K562 (cell line): Measurements from ENCODE around the gene CCNYL1. TPM values are rescaled to one million over a fixed set of nuclear protein-coding genes. Genes with fewer than 3 reads are reported as not detected.

Experiments
- ARID3B ChIP-seq: fragments of 250-450 bp; sonication (Bioruptor Pico); IDR thresholded peaks from 2 replicates; pipeline ENCODE4 v1.4.0; 2020; ENCODE audit warnings: borderline replicate concordance
- BDP1 ChIP-seq: IDR thresholded peaks from 3 replicates; pipeline ENCODE4 v1.6.1; 2011; ENCODE audit not compliant: insufficient read length, insufficient read depth
- HNRNPLL ChIP-seq: fragments of 200-400 bp; formaldehyde crosslinking; IDR thresholded peaks from 2 replicates; pipeline ENCODE4 v1.6.1; 2017; ENCODE audit warnings: low read length, low read depth, mild to moderate bottlenecking; ENCODE audit not compliant: poor library complexity, severe bottlenecking
- MGA ChIP-seq: fragments of 450-650 bp; IDR thresholded peaks from 2 replicates; pipeline ENCODE4 v1.6.1; 2016; ENCODE audit warnings: mild to moderate bottlenecking, moderate library complexity
- NFRKB ChIP-seq: fragments of 450-650 bp; IDR thresholded peaks from 2 replicates; pipeline ENCODE4 v1.6.1; 2016; ENCODE audit warnings: low read depth
- PBX2 ChIP-seq, 2 experiments: IDR thresholded peaks in 1 of 2; conservative IDR thresholded peaks in 1 of 2; 2 replicates each; pipeline ENCODE4 v1.6.1; 2016; ENCODE audit warnings: low read depth in 2 of 2, mild to moderate bottlenecking in 1 of 2, missing compliant biosample characterization in 1 of 2, missing genetic modification characterization in 1 of 2, moderate library complexity in 1 of 2
- POLR2AphosphoS5 ChIP-seq: IDR thresholded peaks from 2 replicates; pipeline ENCODE4 v1.6.1; 2011; ENCODE audit warnings: mild to moderate bottlenecking, low read depth, low read length, moderate library complexity; ENCODE audit not compliant: control insufficient read depth, insufficient read depth
- PTTG1 ChIP-seq: fragments of 450-650 bp; IDR thresholded peaks from 2 replicates; pipeline ENCODE4 v1.6.1; 2016; ENCODE audit warnings: low read depth, mild to moderate bottlenecking, missing genetic modification characterization, missing compliant biosample characterization
- WHSC1 ChIP-seq: IDR thresholded peaks from one replicate; pipeline ENCODE4 v1.6.1; 2012; ENCODE audit warnings: low read length, control low read depth, inconsistent platforms
- polyA plus RNA-seq, 8 experiments: library from polyadenylated mRNA; depleted of rRNA in 4 of 8; stranded (reverse) in 5 of 8; unstranded in 3 of 8; fragments of >200 nt; fragmentation: Nextera tagmentation in 2 of 8; fragmentation: Illumina TruSeq in 1 of 8; extraction: Ambion mirVana in 2 of 8; extraction: Trizol in 1 of 8; gene quantifications; 2 replicates each; pipeline versions ENCODE4 v1.2.1 to v1.2.3, GENCODE V29; 2011 to 2014; ENCODE audit warnings: inconsistent platforms in 1 of 8, missing spikeins in 1 of 8
- total RNA-seq, 7 experiments: library from RNA; depleted of rRNA in 6 of 7; stranded (reverse); fragments of >200 nt in 6 of 7; fragmentation: Illumina TruSeq in 2 of 7; extraction: Trizol in 2 of 7; gene quantifications; 2 replicates each; pipeline versions ENCODE4 v1.2.1 to v1.2.3, GENCODE V29; 2011 to 2021; ENCODE audit warnings: low replicate concordance in 1 of 7
- TF ChIP-seq, protein P1 (sequence below): fragments of 250-450 bp; sonication (Bioruptor Pico); IDR thresholded peaks from 2 replicates; pipeline ENCODE4 v1.8.0; 2021; ENCODE audit warnings: borderline replicate concordance, mild to moderate bottlenecking, moderate library complexity; ENCODE audit not compliant: poor library complexity, severe bottlenecking

Gene CCNYL1
- total and polyA plus RNA-seq, 9 of the 15 experiments (the other 6 are each of a cell fraction or from before 2014, with no cell fraction given) = 1.9 to 7.5 (median 4.7) TPM

GRCh38 chr2:207792244-207792785, 80.9 kb downstream of the CCNYL1 start (continued):
- TF ChIP-seq MGA (peak; percentile 43), HNRNPLL (no peak), POLR2AphosphoS5 (peak; percentile 26; the same call in 1 of the 2 replicates), PTTG1 (tag) (0 out of 2 replicates have a peak, but pooled peaks have one; percentile 49), BDP1 (no peak), ARID3B (no peak), PBX2 (CRISPR knock-in tag; IDR thresholded peaks at IDR 0.05; ENCODE audit: low read depth) (no peak), PBX2 (tag; conservative IDR thresholded peaks at IDR 0.05; ENCODE audit: low read depth) (no peak), NFRKB (peak; percentile 77), WHSC1 (no peak)
- TF ChIP-seq, protein P1, sequence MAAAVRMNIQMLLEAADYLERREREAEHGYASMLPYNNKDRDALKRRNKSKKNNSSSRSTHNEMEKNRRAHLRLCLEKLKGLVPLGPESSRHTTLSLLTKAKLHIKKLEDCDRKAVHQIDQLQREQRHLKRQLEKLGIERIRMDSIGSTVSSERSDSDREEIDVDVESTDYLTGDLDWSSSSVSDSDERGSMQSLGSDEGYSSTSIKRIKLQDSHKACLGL (CRISPR knock-in tag) = no peak
